Measurements from ENCODE around the gene PNPLA3. TPM values are rescaled to one million over a fixed set of nuclear protein-coding genes. Genes with fewer than 3 reads are reported as not detected.
"Not testable (repeated sequence)": the region's sequence is repeated elsewhere in the genome, so short reads cannot be mapped to it uniquely, and the experiment has no call there.

The PNPLA3 gene
- total RNA-seq, 1 donor from 2014 or later, result 28.3 TPM

- Mint-ChIP-seq H3K4me3 (no peak overlapping the region), H3K27ac (ENCODE audit: unreplicated experiment) (no peak overlapping the region), H3K4me1 (no peaks in the 10 kb centered on the region), H3K36me3 (ENCODE audit: low read depth) (no peaks in the 10 kb centered on the region), H3K27me3 (ENCODE audit: low read depth) (peaks cover 30% of the 10 kb centered on the region), H3K9me3 (no peaks in the 10 kb centered on the region)
- no peak for TF ChIP-seq CTCF (conservative IDR thresholded peaks at IDR 0.05)
- no peak for DNase-seq (ENCODE audit: low read depth, low spot score)
These were observed 25.8 kb upstream of the PNPLA3 start for GRCh38 chr22:43897751-43898261.

GRCh38 chr22:43900206-43900605 lies 23.4 kb upstream of the PNPLA3 start:
- Mint-ChIP-seq H3K27me3 (ENCODE audit: low read depth) (peaks cover 7% of the 10 kb centered on the region), H3K9me3 (no peaks in the 10 kb centered on the region), H3K4me3 (no peak overlapping the region), H3K4me1 (no peaks in the 10 kb centered on the region), H3K36me3 (ENCODE audit: low read depth) (no peaks in the 10 kb centered on the region), H3K27ac (ENCODE audit: unreplicated experiment) (no peak overlapping the region)
- DNase-seq (ENCODE audit: low read depth, low spot score), result no peak
- no peak for TF ChIP-seq CTCF (conservative IDR thresholded peaks at IDR 0.05)

GRCh38 chr22:43901976-43902643 lies 21.5 kb upstream of the PNPLA3 start:
- TF ChIP-seq CTCF (conservative IDR thresholded peaks at IDR 0.05), result no peak
- peaks cover 3% of the 10 kb centered on the region for H3K4me1 Mint-ChIP-seq

DNA sequence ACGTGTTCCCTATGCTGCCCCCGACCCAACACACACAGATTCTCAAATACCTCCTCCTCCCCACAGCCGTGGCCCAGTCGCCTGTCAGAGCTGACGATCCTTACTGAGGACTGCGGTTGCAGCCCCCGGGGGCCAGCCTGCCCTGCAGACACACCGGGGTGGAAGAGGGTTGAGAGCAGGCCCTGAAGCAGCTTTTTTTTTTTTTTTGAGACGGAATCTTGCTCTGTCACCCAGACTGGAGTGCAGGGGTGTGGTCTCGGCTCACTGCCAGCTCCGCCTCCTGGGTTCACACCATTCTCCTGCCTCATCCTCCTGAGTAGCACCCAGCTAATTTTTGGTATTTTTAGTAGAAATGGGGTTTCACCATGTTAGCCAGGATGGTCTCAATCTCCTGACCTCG lies 20.6 kb upstream of the PNPLA3 start:
- not testable (repeated sequence) for DNase-seq (ENCODE audit: low read depth, low spot score); H3K9me3 Mint-ChIP-seq; H3K27me3 Mint-ChIP-seq (ENCODE audit: low read depth); H3K27ac Mint-ChIP-seq (ENCODE audit: unreplicated experiment); H3K36me3 Mint-ChIP-seq (ENCODE audit: low read depth); H3K4me1 Mint-ChIP-seq; H3K4me3 Mint-ChIP-seq

More at GRCh38 chr22:43901976-43902643, 21.5 kb upstream of the PNPLA3 start:
- Mint-ChIP-seq H3K9me3 (no peaks in the 10 kb centered on the region), H3K4me3 (no peak overlapping the region), H3K36me3 (ENCODE audit: low read depth) (no peaks in the 10 kb centered on the region), H3K27me3 (ENCODE audit: low read depth) (peaks cover 4% of the 10 kb centered on the region), H3K27ac (ENCODE audit: unreplicated experiment) (no peak overlapping the region)
- no peak for DNase-seq (ENCODE audit: low read depth, low spot score)

- DNase-seq (ENCODE audit: low read depth, low spot score); H3K4me1 Mint-ChIP-seq; H3K36me3 Mint-ChIP-seq (ENCODE audit: low read depth); H3K27me3 Mint-ChIP-seq (ENCODE audit: low read depth); H3K9me3 Mint-ChIP-seq; H3K27ac Mint-ChIP-seq (ENCODE audit: unreplicated experiment); H3K4me3 Mint-ChIP-seq: not testable (repeated sequence)
- TF ChIP-seq CTCF (conservative IDR thresholded peaks at IDR 0.05), result peak; percentile 57
These were observed 19.2 kb upstream of the PNPLA3 start for GRCh38 chr22:43904412-43904811.

- DNase-seq (ENCODE audit: low read depth, low spot score), result no peak
- Mint-ChIP-seq H3K9me3 (peaks cover 1% of the 10 kb centered on the region), H3K4me1 (peaks cover 9% of the 10 kb centered on the region), H3K27ac (ENCODE audit: unreplicated experiment) (no peak overlapping the region), H3K4me3 (no peak overlapping the region), H3K36me3 (ENCODE audit: low read depth) (no peaks in the 10 kb centered on the region), H3K27me3 (ENCODE audit: low read depth) (no peaks in the 10 kb centered on the region)
- TF ChIP-seq CTCF (conservative IDR thresholded peaks at IDR 0.05), result no peak
These were observed 17.9 kb upstream of the PNPLA3 start for GRCh38 chr22:43905681-43906080.

Data from neural crest cell (in vitro differentiated cells).